ENCODE results near the gene IRX1.
A peak's percentile ranks its signal among the peaks of the same experiment; 100 is the strongest.

Gene IRX1

DNA sequence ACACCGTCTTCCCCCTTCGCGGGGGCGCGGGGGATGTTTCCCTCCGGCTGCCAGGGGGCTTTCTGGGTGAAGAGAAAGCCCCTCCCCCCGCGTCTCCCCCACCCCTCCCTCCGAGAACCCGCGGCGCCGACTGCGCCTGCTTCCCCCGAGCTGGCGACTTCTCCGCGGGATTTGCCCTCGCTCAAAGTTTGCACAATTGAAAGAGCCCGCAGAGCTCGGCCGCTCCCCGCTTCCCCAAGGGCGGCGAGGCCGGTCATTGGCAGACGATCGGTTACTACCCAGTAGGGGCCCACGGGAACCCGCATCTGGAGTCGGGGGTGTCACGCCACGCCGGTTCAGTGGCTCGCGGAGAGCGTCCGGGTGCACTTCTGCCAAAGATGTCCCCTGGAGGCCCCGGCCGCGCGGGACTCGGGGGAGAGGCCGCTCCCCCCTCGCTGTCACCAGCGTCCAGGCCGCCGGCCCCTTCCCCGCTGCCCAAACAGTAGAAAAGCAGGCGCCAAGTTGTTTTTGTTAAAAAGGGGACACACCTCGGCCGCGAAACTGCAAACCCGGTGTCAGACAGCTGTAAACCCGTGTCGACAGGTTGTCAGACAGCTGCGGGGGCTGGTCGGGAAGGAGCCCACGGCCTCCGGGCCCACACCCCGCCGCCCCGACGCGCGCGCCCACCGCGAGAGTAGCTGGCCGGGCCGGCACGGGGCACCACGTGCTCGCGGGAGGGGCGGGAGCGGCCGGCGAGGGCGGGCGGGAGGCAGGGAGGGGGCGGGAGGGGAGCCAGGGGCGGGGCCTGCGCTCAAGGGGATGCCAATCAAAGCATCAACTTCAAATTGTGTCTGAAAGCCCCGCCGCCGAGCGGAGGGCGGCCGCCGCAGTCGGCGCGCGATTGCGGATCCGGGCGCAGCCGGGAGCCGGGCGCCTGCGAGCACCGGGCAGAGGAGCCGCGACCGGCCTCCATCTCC, at the start of gene IRX1:
TSS of gene IRX1 (plus strand) at position 827 of the 956 bp plus-strand sequence. CDS start 274 bp downstream, outside the sequence.
- peak within 1 kb of the TSS; percentile 72 to 89 (median 82) for H3K4me3 ChIP-seq
- peak within 1 kb of the TSS; percentile 82 to 99 (median 96) for H3K4me2 ChIP-seq
- peak within 1 kb of the TSS; percentile 55 to 97 (median 94) for H3K27ac ChIP-seq
- H3K9ac ChIP-seq = peak within 1 kb of the TSS; percentile 78 to 98 (median 94)
- H3K27me3 ChIP-seq = peaks cover 98 to 100% (median 100%) of the 10 kb centered on the region in 11 experiments
- H3K9me3 ChIP-seq (replicated peaks in 1 of 11) = peaks cover 13 to 15% (median 14%) of the 10 kb centered on the region in 11 experiments
- H3K36me3 ChIP-seq = peaks cover 0 to 27% (median 13%) of the 10 kb centered on the region in 11 experiments; a peak in 14 of 22 replicates
- peaks cover 22 to 41% (median 32%) of the 10 kb centered on the region in 10 experiments for H3K4me1 ChIP-seq
- TF ChIP-seq Cebpa-rat (IDR thresholded peaks at IDR 0.05) = no peak
- H4K20me1 ChIP-seq = peaks cover 17 to 84% (median 66%) of the 10 kb centered on the region in 11 experiments; a peak in 20 of 22 replicates

GRCh38 chr5:3546028-3546427, 49.6 kb upstream of the IRX1 start:
- Histone ChIP-seq H3K4me3 (no peak overlapping the region), H3K4me2 (no peak overlapping the region), H3K27me3 (no peaks in the 10 kb centered on the region), H3K9ac (no peak overlapping the region), H3K27ac (no peak overlapping the region), H3K36me3 (no peaks in the 10 kb centered on the region), H3K9me3 (replicated peaks in 1 of 11) (peaks cover 0 to 10% (median 0%) of the 10 kb centered on the region in 11 experiments; a peak in 3 of 22 replicates), H3K4me1 (no peaks in the 10 kb centered on the region), H4K20me1 (no peaks in the 10 kb centered on the region)
- no peak for TF ChIP-seq Cebpa-rat (IDR thresholded peaks at IDR 0.05)

GRCh38 chr5:3564116-3564515, 31.5 kb upstream of the IRX1 start:
- Histone ChIP-seq H3K27me3 (no peaks in the 10 kb centered on the region), H3K4me2 (no peak overlapping the region), H4K20me1 (no peaks in the 10 kb centered on the region), H3K36me3 (no peaks in the 10 kb centered on the region), H3K9ac (no peak overlapping the region), H3K4me1 (no peaks in the 10 kb centered on the region), H3K4me3 (no peak overlapping the region), H3K27ac (no peak overlapping the region), H3K9me3 (replicated peaks in 1 of 11) (peaks cover 12 to 25% (median 16%) of the 10 kb centered on the region in 11 experiments; a peak in 20 of 22 replicates)
- no peak for TF ChIP-seq Cebpa-rat (IDR thresholded peaks at IDR 0.05)

DNA sequence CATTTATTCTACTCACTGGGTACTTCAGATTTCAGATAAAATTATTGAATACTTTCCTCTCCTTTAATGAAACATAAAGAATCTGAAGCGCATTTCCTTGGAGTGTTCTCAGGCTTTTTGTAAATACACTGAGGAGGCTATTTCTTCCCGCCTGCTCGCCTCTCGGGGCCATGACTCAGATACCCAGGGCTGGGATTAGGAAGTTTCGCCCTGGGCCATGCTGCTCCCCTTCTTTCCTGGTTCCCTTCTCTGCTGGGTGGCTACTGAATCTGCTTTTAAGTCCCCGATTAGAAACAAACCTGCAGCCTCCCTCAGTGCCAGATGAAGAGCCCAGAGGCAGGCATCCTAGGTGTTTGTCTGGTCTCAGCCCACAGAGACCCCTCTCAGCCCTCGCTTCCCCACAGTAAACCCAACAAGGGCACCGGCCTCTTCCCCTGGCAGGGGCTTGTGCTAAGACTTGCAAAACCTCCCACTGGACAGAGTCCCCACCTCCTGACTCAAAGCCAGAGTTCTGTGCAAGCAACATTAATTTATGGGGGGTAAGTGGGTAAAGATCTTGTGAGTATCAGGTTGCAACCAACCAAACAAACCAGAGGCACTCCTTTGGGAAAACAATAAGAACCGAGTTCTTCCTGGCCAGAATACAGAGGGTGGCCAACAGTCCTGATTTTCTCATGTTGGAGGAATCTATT, 30.7 kb upstream of the IRX1 start:
- no peak for TF ChIP-seq Cebpa-rat (IDR thresholded peaks at IDR 0.05)
- no peaks in the 10 kb centered on the region for H3K27me3 ChIP-seq
- no peaks in the 10 kb centered on the region for H4K20me1 ChIP-seq
- no peaks in the 10 kb centered on the region for H3K4me1 ChIP-seq
- H3K9ac ChIP-seq = no peak overlapping the region
- H3K4me3 ChIP-seq = no peak overlapping the region
- H3K4me2 ChIP-seq = no peak overlapping the region
- no peaks in the 10 kb centered on the region for H3K36me3 ChIP-seq
- no peak overlapping the region for H3K27ac ChIP-seq
- peaks cover 9 to 19% (median 14%) of the 10 kb centered on the region in 11 experiments; a peak in 20 of 22 replicates for H3K9me3 ChIP-seq (replicated peaks in 1 of 11)

- Histone ChIP-seq H3K4me1 (peaks cover 0 to 8% (median 0%) of the 10 kb centered on the region in 10 experiments; a peak in 1 of 20 replicates), H4K20me1 (no peaks in the 10 kb centered on the region), H3K9me3 (replicated peaks in 1 of 11) (peaks cover 0 to 11% (median 6%) of the 10 kb centered on the region in 11 experiments; a peak in 12 of 22 replicates), H3K36me3 (no peaks in the 10 kb centered on the region), H3K27me3 (peaks cover 33 to 51% (median 45%) of the 10 kb centered on the region in 11 experiments), H3K4me3 (no peak overlapping the region), H3K27ac (no peak overlapping the region), H3K9ac (no peak overlapping the region), H3K4me2 (no peak overlapping the region)
- TF ChIP-seq Cebpa-rat (IDR thresholded peaks at IDR 0.05) = no peak
These were observed 10.7 kb upstream of the IRX1 start for GRCh38 chr5:3584724-3585531.

DNA sequence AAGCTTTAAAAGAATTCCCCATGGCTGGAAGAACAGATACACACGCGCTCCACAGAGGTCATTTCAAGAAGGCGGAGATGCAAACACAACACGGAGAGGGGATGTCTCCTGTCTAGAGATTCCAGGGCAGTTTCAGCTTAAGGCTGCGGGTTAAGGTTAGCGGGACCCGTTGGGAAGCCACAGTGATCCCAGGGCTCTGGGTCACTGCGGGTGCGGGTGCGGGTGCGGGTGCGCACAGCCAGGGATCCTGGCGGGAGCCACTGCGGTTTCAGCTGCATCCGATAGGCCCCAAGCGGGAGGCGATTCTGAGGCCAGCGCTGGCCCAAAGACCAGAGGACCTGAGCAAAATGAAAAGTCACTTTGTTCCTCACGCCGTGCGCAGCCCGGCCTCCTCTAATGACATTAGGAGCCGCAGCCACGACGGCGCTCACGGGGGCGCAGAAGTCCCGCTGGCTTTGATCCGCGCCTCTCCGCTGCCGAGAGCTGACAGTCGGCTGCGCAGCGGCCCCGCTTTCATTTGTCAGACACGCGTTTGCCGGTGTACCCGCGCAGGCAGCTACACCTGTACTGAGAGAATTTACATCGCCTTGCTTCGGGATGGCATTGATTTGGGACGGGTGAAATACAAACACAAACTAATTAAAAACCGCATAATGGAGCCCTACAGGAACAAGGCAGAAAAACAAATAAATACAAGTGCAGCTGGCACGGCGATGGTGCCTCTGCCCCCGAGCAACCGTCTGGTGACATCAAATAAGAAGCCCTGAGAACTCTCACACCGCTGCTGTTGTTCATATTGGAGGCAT, 5.3 kb upstream of the IRX1 start:
- Histone ChIP-seq H3K4me3 (peak overlapping the region in 2 of 10 experiments; percentile 8 to 32; a peak in 2 of 20 replicates), H3K36me3 (peaks cover 0 to 3% (median 0%) of the 10 kb centered on the region in 11 experiments; a peak in 1 of 22 replicates), H3K9ac (no peak overlapping the region), H3K4me1 (peaks cover 11 to 30% (median 25%) of the 10 kb centered on the region in 10 experiments; a peak in 19 of 20 replicates), H3K27me3 (peaks cover 86 to 100% (median 94%) of the 10 kb centered on the region in 11 experiments), H3K9me3 (replicated peaks in 1 of 11) (peaks cover 16 to 25% (median 18%) of the 10 kb centered on the region in 11 experiments), H4K20me1 (peaks cover 0 to 42% (median 20%) of the 10 kb centered on the region in 11 experiments; a peak in 14 of 22 replicates), H3K4me2 (peak overlapping the region in 1 of 11 experiments; percentile 9; a peak in 2 of 22 replicates), H3K27ac (no peak overlapping the region)
- no peak for TF ChIP-seq Cebpa-rat (IDR thresholded peaks at IDR 0.05)

DNA sequence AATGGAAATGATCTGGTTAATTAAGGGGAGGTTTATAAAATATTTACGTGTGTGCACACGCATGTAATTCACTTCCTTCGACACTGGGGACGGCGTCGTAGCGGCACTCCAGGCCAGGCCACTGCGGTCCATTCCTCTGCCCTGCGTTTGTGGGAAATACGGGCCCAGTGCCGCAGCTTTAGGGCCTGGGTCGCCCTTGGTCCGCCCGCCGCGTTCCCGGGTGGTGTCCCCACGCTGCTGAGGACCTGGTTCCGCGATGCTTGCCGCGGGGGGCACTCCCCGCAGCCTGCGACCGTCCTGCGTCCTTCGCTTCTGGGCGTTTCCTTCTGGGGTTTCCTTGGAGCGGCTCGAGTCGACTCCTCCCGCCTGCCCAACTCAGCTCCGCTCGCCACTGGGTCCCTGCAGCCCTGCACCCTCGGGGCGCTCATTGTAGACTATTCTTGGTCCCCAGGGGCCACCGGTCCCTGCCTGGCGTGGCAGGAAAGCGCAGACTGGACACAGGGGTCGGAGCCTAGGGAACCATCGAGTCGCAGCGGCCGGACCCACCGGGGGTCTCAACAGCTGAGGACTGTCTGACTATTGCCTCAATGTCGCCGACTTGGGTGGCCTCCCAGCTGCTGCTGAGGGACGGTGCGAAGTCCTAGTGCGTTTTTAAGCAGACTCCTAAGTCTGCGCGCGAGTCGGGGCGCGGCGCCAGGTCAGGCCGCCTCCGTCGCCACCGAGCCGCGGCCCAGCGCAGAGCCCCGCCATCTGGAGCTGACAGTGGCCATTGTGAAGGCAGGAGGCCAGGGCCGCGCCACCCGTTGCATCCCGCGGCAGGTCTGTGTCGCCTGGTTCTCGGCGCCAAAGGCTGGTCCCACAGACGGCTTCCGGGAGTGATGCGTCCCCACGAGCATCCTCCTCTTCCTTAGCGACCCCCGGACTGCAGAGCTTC, 4.4 kb upstream of the IRX1 start:
- no peak for TF ChIP-seq Cebpa-rat (IDR thresholded peaks at IDR 0.05)
- H3K27me3 ChIP-seq = peaks cover 94 to 100% (median 99%) of the 10 kb centered on the region in 11 experiments
- H3K9ac ChIP-seq = no peak overlapping the region
- H4K20me1 ChIP-seq = peaks cover 0 to 47% (median 25%) of the 10 kb centered on the region in 11 experiments; a peak in 19 of 22 replicates
- no peak overlapping the region for H3K27ac ChIP-seq
- H3K36me3 ChIP-seq = peaks cover 0 to 3% (median 0%) of the 10 kb centered on the region in 11 experiments; a peak in 1 of 22 replicates
- H3K4me1 ChIP-seq = peaks cover 11 to 35% (median 26%) of the 10 kb centered on the region in 10 experiments; a peak in 19 of 20 replicates
- no peak overlapping the region for H3K4me2 ChIP-seq
- H3K9me3 ChIP-seq (replicated peaks in 1 of 11) = peaks cover 16 to 25% (median 18%) of the 10 kb centered on the region in 11 experiments
- H3K4me3 ChIP-seq = peak overlapping the region in 3 of 10 experiments; percentile 8 to 19 (median 12); a peak in 3 of 20 replicates

Measured in BLaER1 treated with 17β-estradiol and CSF1 and Interleukin-3, amounts not matched to agents 10 nM and 100 nM (cell line).